HG02588 (cell line): ENCODE measurements around the gene RNFT2.
"Not testable (repeated sequence)": the region's sequence is repeated elsewhere in the genome, so short reads cannot be mapped to it uniquely, and the experiment has no call there.

ENCODE experiments used
- ATAC-seq: cut with Tn5 transposase; IDR thresholded peaks from one replicate; pipeline ENCODE4 v1.9.1; 2021; ENCODE audit warnings: mild to moderate bottlenecking, moderate library complexity; ENCODE audit not compliant: unreplicated experiment

Gene RNFT2

DNA sequence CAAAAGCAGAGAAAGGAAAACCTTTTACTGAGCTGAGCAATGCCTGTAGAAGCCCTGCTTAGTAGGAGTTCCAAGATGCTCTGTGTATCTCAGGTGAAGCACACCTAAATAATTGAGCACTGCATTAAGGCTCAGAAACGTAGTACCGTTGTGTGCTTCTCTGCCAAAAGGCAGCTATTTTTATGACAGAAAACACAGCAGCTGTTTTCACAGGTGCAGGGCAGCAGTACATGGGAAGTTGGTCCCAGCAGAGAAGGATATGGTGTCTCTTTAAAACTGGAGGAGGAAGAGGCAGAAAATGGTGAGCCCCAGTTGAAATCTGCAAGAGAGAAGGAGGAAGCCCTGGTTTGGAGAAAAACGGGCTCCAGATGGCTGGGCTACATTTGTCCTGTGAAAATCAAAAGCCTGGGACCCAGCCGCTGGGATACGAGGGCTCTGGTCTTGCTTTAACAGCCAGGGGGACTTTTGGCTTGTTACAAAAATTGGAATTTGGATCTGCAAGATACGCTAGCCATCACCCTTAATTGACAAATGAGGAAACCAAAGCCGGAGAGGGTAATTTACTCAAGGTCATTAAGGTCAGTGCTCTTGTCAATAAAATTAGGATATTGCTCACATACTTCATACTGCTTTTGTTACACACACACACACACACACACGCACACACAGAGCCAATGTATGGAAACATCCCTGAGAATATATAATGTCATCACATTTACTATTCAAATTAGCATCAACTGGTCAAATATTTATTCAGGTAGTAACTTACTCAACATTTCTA, 27.6 kb upstream of the RNFT2 start:
- no peak for ATAC-seq

DNA sequence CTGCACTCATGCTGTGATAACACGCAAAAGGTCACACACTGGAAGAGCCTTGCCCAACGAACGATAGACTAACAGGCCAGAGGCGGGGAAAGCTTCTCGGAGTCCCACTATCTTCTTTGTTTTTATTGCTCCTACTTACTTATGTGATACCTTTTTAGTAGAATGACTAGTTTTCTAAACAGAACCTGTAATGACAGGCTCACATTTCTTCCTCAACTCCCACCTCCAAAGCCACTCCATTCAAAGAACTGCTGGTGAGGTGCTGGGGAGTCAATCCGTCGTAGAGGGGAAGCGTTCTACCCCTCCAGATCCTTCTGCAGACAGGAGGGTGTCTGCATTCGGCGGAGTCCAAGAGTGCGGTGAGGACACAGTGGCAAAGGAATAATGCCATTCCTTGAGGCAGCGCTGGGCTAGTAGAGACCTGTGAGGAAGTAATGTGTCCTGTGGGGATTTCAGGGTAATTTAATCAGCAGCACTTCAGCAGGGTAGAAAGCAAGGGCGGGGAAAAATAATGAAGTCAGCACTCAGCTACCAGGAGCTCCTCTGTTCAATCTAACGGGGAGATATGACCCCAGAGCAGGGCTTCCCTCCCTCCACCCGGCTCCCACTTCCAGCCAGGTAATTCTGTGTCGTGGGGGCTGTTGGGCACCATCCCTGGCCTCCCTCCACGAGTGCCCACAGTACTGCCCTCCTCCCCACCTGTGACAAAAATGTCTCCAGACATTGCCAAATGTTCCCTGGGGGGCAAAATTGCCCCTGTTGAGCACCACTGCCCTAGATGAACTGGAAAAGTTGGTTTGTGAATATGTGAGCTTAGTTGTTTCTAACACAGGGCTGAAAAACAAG, 25.4 kb upstream of the RNFT2 start:
- ATAC-seq = no peak

DNA sequence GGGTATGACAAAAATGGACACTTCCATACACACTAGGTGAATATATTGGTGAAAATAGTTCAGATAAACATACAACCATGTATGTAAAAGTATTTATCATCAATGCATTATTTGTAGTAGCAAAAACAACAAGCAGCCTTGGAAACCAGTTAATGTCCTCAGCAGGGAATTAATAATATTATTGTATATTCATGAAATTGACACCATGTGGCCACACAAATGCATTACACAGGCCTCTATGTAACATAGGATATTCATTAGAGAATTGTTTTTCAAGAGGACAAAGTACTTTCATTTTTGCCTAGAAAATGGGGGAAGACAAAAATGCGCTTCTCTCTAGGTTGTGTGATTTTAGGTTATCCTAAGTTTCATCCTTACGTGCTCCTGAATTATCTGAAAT, 24.6 kb upstream of the RNFT2 start:
- no peak for ATAC-seq

DNA sequence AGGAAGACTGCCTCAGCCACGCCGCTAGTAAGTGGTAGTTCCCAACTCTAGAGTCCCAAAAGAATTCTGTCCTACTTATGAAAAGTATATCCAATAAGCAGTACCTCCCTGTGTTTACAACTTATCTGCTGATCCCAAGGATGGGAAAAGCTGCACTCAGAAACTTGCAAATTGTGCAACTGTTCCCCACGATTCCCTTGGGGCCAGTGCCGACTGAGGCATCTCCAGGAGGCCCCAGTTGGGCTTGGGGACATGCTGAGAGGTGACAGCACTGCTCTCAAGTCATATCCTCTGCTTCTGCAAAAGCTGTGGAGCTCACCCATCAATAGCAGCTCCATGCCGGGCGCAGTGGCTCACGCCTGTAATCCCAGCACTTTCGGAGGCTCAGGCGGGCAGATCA, 23.9 kb upstream of the RNFT2 start:
- ATAC-seq = no peak

DNA sequence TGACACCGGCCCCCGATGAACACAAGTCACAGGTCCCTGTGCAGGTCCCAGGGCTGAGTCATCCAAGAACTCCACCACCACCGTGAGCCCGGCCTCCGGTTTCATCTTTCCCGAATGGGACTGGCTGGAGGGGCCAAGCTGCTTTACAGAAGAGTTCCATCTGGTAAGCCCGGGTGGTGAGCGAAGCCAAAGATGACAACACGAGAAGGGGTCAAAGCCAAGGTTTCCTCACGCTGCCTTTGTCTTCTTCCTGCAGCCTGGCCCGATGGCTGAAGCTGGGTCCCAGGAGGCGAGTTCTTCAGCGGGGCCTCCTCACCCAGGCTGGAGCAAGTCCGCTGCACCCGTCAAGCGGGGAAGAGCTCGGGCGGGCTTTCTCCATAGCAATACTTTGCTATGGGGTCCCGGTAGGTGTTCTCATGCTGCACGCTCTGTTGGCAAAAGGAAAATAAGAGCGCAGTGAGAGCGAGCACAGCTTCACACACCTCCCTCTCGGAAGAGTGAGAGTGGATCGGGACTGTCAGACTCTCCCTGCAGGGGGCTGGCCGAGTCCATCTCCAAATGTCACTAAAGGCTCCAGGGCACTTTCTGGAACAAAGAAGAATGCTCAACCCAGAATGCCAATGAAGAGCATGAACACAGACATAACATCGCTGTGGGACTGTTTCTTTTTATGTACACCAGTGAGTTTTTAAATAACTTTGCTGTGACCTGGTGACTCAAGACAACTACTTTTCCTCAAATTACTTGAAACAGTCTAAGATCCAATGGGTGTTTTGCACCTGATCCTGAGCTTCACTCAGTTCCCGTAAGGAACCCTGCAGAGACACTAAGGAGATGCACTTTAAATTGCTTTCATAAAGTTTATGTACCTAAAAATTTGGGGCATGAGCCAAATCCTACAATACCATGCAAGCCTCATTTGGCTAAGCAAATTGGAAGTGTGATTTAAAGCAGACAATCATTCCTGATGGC, 20.4 kb upstream of the RNFT2 start:
- no peak for ATAC-seq

DNA sequence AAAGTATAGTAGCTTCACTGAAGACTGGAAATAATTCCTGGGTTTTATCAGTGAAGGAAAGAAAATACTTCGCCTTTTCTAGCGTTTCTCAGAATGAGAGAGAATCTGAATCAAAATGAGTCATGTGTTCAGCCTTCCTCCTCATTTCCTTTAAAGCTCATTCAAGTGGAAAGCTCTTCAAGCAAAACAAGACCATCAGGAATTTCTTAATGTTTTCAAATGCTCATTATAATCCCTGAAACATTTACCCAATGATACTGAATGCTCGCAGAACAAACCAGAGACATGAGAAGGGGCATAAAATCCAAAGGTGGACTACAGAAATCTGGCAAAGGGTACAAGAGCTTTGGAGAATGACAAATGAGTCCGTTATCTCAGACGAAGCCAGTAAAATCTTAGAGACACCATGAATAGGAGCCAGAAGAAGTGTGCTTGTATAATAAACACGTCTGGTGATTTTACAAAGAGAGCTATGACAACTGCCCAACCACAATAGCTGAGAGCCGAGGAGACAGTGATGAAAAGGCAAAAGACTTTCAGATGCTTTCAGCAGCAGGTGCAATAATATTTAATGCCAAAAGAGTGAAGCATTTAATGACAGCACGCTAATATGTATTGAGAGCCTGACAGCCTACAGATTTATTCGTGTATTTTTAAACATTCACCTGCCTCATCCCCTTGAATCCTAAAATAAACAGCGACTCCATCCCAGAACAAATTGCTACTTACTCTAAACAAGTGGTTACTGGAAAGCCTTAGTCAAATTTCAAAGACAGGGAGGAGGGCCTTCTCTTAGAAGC, 19.3 kb upstream of the RNFT2 start:
- ATAC-seq = no peak

DNA sequence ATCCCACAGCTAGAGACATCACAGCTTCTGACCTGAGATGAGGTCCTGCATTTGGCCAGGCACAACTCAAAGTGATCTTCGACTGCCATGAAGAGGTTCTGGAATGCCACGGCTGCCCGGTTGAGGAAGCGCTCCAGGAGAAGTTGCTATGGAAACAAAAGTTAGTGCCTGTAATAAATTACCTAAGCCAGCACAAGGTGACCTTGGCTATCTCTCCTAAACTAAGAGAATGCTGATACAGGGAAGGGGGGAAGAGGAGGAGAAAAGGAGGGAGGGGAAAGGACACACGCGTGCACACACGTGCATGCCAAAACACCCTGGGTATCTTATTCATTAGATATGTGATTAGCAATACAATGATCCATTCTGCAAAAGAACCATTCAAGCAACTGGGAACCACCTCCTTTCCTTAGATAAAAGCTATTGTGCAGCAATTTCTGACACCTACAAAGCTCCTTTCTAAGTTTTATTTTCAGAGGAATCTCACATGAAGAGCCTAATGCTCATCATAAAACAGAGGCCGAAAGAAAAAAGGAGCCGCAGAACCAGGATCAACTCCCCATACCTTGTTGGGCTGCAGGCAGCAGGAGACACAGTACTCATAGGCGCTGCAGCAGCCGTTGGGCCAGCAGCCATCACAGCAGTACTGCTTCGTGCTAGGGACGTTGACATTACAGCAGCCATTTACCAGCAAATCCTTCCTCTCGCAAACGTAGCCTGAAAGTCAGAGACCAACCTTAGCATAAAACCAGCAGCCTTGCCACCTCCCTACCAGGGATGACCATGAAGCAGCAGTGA, 18.2 kb upstream of the RNFT2 start:
- ATAC-seq = no peak

DNA sequence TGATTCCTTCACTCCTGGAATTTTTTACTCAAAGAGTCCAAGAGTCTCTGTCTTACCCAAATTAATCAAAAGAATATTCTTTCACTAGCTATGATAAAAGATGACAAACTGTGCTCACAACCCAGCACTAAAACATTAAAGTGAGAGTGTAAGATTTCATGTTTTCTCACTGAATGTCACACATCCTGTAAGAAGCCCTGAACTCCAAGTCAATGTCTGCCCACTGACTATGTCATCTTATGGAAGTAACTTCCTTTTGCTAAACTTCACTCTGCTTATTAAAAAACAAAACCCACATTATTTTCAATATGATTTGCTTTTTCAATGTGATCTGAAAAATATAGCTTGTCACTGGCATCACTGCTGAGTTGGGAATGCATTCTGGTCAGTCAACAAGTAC, 15.9 kb upstream of the RNFT2 start:
- no peak for ATAC-seq

DNA sequence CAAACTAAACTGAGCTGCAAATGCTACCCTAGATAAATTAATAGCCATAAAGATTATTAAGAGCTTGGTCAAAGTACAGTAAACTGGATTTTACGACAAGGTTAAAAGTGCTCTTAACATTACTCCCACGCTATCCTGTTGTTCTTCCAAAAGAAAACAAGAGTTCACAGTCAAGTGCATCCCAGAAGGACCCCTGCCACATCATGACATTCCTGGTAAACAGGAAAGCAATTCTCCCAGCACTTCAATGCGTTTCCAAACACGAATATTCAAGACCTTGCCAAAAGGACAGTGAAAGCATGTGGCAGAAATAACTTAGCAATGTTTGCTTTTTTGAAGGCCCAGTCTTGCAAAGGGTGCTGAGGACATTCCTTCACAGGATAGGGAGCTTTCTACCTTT, 11.4 kb upstream of the RNFT2 start:
- no peak for ATAC-seq

DNA sequence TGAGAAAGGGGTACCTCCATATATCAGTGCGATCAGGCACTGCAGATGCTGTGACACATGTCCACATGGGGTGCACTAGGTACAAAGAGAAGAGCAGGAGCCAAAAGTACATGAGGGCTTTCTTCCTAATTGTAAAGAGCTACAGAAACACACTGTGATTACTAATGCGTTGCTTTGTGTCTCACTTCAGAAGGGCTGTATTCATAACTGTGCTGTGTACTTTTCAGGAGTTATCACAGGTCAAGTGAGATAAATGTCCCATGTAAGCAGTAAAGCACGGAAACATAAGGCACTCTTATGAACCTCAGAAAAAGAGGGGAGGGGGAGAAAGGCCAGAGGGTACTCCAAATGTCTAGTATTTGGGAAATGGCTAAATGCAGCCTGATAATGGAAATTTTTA, 10.9 kb upstream of the RNFT2 start:
- ATAC-seq = no peak

DNA sequence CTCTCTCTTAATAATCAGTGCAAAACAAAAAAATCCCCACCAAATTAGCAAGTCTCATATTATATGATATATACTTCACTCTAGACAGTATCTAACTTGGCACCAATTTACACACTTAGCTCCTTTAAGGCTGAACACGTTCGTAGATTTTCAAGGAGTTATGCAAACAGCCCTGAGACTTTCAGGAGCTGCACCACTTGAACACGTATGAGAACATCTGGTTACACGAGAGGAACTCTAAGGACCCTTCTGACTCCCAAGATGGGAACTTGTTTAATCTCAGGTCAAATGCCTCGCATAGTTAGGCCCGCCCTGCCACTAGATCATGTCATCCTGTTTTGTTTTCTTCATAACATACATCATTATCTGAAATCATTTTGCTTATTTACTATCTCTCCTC, 10.2 kb upstream of the RNFT2 start:
- no peak for ATAC-seq

DNA sequence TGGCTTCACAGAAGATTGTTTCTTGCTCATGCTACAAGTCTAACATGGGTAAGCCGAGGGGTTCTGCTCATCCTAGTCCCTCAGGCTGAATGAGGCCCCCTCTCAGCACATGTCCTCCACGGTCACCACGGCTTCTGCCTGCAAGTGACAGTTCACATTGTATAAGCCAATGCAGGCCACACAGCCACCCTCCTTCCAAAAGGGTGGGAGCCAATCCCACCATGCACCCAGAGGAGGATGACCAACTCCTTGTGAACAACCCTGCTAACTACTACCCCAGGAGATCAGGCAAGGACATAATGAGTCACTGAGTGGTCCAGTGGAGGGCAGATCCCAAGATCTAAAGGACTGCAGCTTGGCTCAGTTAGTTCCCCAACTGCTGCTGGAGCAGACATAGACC, 6.3 kb upstream of the RNFT2 start:
- no peak for ATAC-seq

DNA sequence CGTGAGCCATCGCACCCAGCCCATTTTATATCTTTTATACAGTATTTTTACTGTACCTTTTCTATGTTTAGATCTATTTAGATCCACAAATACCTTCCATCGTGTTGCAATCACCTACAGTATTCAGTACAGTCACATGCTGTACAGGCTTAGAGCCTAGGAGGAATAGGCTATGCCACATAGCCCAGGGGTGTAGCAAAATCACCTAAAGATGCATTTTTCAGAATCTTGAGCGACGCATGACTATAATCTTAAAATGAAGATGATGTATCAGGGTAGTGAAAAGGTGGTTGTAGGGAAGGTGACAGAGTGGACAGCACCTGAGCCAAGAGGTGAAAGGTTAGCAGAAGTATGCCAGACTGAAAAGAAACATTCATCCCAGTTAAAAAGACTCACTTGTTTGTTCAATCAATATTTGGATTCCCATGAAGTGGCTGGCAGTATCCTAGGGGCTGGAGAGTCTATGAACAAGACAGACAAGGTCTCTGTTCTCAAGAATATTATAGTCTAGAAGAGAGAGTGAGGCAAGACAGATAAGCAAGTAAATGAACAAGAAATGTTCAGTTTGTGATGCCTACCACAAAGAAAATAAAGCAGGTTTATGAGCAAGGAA, 3.9 kb upstream of the RNFT2 start:
- ATAC-seq = no peak

DNA sequence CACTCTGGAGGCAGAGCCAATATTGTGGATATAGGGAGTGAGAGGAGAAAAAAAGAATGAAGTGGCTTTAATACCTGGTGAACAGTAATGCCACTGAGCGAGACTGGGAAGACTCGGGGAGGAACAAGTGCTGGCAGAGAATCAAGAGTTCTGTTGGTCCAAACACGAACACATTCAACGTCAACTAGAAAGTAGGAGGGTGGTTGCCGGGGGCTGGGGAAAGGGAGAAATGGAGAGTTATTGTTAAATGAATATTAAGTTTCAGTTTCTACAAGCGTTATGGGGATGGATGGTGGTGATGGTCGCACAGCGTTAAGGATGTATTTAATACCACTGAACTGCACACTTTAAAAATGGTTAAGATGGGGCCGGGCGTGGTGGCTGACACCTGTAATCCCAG, 3.0 kb upstream of the RNFT2 start:
- ATAC-seq = no peak

DNA sequence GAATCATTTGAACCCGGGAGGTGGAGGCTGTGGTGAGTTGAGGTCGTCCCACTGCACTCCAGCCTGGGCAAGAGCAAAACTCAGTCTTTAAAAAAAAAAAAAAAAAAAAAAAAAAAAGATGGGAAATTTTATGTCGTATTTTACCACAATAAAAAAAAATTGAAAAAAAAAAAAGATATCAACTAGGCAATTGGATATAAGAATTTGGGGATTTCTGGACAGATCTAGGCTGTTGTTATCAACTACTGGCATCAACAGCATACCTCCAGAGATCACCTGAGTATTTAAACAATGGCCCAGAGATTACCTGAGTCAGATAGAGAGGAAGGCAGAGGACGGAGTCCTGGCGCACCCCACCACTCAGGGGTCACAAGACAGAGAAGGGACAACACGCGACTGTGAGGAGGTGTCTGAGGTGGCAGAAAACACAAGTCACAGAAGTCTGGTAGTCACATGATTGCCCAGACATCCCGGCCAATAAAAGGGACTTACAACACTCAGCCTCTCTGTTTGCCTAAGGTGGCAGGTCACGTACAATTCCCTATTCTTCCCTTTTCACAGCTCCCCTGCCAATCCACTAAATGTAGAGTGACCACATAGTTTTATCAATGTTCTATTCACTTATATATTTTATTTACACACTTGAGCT, 2.0 kb upstream of the RNFT2 start:
- ATAC-seq = no peak

DNA sequence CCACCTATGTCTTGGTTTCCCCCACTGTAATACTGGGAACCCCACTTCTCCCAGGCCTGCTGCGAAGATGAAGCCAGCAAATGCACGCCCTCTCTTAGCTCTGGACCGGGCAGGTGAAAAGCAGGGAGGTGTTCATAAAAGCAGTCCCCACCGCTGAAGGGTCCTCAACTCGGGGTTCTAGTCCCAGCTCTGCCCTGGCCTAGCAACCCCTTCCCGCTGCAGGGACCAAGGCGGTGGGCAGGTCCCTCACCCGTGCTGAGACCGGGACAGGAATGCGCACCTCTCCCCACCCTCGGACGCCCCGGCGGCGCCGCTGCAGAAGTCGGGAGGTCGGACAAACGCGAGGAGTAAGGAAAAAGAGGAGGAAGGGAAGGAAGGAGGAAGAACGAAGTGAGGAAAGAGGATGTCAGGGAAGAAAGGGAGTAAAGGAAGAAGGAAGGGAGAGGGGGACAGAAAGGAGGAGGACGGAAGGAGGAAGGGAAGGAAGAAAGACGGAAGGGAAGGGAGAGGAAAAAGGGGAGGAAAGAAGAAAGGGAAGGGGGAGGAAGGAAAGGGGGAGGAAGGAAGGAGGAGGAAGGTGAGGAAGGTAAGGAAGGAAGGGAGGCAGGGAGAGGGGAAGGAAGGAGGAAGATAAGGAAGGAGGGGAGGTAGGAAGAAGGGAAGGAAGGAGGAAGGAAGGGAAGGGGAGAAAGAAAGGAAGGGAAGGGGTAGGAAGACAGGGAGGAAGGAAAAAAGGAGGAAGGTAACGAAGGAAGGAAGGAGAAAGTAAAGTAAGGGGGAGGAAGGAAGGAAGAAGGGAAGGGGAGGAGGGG, 947 bp upstream of the RNFT2 start:
- no peak for ATAC-seq

DNA sequence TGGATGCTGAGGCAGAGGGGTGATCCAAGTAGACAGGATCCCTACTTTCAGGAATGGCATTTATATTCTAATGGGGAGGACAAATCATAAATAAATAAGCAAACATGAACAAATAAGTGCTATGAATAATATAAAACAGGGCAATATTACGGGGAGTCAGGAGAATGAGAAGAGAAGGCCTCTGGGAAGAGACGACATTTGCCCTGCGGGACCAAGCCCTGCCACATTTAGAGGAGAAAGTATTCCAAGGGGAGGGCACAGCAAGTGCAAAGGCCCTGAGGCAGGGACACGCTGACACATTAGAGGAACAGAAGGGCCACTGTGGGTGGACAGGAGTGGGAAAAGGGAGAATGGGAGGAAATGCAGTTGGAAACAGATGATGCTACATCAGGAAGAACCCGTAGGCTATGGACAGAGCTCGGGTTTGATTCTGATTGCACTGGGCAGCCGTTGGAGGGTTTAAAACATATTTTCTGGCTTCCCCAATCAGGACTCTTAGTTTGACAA, 1.3 kb downstream of the RNFT2 start:
- no peak for ATAC-seq

DNA sequence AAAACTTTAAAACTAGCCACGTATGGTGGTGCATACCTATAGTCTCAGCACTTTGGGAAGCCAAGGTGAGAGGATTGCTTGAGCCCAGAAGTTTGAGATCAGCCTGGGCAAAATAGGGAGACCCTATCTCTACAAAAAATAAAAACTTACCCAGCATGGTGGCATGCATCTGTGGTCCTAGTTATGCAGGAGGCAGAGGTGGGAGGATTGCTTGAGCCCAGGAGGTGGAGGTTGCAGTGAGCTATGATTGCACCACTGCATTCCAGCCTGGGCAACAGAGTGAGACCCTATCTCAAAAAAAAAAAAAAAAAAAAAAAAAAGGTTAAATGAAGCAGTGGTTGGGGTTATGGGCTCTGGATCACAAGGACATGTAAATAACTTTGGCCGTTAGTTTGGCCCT, 4.7 kb downstream of the RNFT2 start:
- not testable (repeated sequence) for ATAC-seq
